ENCODE data around the gene CR1L.
A peak's percentile ranks its signal among the peaks of the same experiment; 100 is the strongest.

CR1L gene

GRCh38 chr1:207752456-207752998, 107.6 kb downstream of the CR1L start:
- no peak for TF ChIP-seq CTCF (IDR thresholded peaks at IDR 0.05)
- Histone ChIP-seq H3K9me3 (no peaks in the 10 kb centered on the region), H3K27ac (peak overlapping the region; percentile 94), H3K36me3 (peaks cover 8% of the 10 kb centered on the region), H3K27me3 (no peaks in the 10 kb centered on the region), H3K4me3 (ENCODE audit: low read depth in 1 of 2, low read length in 1 of 2) (peak overlapping the region; percentile 85 to 90), H3K4me1 (ENCODE audit: control insufficient read depth in 1 of 2, insufficient read depth in 1 of 2, low read depth in 1 of 2, low read length in 1 of 2) (peaks cover 50 to 53% of the 10 kb centered on the region in 2 experiments)

GRCh38 chr1:207753611-207754010, 108.7 kb downstream of the CR1L start:
- Histone ChIP-seq H3K36me3 (peaks cover 19% of the 10 kb centered on the region), H3K4me1 (ENCODE audit: control insufficient read depth in 1 of 2, insufficient read depth in 1 of 2, low read depth in 1 of 2, low read length in 1 of 2) (peaks cover 50 to 53% of the 10 kb centered on the region in 2 experiments), H3K4me3 (ENCODE audit: low read depth in 1 of 2, low read length in 1 of 2) (peak overlapping the region; percentile 85 to 90), H3K9me3 (no peaks in the 10 kb centered on the region), H3K27me3 (no peaks in the 10 kb centered on the region), H3K27ac (peak overlapping the region; percentile 94)
- no peak for TF ChIP-seq CTCF (IDR thresholded peaks at IDR 0.05)

- no peak for TF ChIP-seq CTCF (IDR thresholded peaks at IDR 0.05)
- peaks cover 50 to 53% of the 10 kb centered on the region in 2 experiments for H3K4me1 ChIP-seq (ENCODE audit: control insufficient read depth in 1 of 2, insufficient read depth in 1 of 2, low read depth in 1 of 2, low read length in 1 of 2)
- H3K27me3 ChIP-seq = no peaks in the 10 kb centered on the region
- H3K9me3 ChIP-seq = no peaks in the 10 kb centered on the region
- peak overlapping the region; percentile 94 for H3K27ac ChIP-seq
- H3K4me3 ChIP-seq (ENCODE audit: low read depth in 1 of 2, low read length in 1 of 2) = peak overlapping the region; percentile 85 to 90
- H3K36me3 ChIP-seq = peaks cover 23% of the 10 kb centered on the region
Observed at GRCh38 chr1:207754011-207754410, 109.1 kb downstream of the CR1L start.

GRCh38 chr1:207754974-207755700, 110.2 kb downstream of the CR1L start:
- Histone ChIP-seq H3K9me3 (no peaks in the 10 kb centered on the region), H3K4me3 (ENCODE audit: low read depth in 1 of 2, low read length in 1 of 2) (peak overlapping the region; percentile 85 to 90), H3K4me1 (ENCODE audit: control insufficient read depth in 1 of 2, insufficient read depth in 1 of 2, low read depth in 1 of 2, low read length in 1 of 2) (peaks cover 50 to 53% of the 10 kb centered on the region in 2 experiments), H3K36me3 (peaks cover 34% of the 10 kb centered on the region), H3K27me3 (no peaks in the 10 kb centered on the region), H3K27ac (peak overlapping the region; percentile 94)
- no peak for TF ChIP-seq CTCF (IDR thresholded peaks at IDR 0.05)

- peak overlapping the region; percentile 85 to 90 for H3K4me3 ChIP-seq (ENCODE audit: low read depth in 1 of 2, low read length in 1 of 2)
- H3K27me3 ChIP-seq = no peaks in the 10 kb centered on the region
- H3K27ac ChIP-seq = peak overlapping the region; percentile 94
- no peak for TF ChIP-seq CTCF (IDR thresholded peaks at IDR 0.05)
- H3K4me1 ChIP-seq (ENCODE audit: control insufficient read depth in 1 of 2, insufficient read depth in 1 of 2, low read depth in 1 of 2, low read length in 1 of 2) = peaks cover 49 to 53% of the 10 kb centered on the region in 2 experiments
- peaks cover 44% of the 10 kb centered on the region for H3K36me3 ChIP-seq
- H3K9me3 ChIP-seq = no peaks in the 10 kb centered on the region
Observed at GRCh38 chr1:207755846-207756693, 111.1 kb downstream of the CR1L start.
